MM.1S (cell line): ENCODE measurements around the gene DQX1.

ENCODE experiments used
- DNase-seq: peaks from one replicate; pipeline ENCODE4 v3.0.0-alpha.2; 2015
- H2AFZ ChIP-seq: fragments of 300-600 bp; sonication (generic); 2 replicates; pipeline ENCODE4 v1.6.0; 2016; ENCODE audit warnings: antibody characterized with exemption, low read length
- H3F3A ChIP-seq: fragments of 300-600 bp; sonication (generic); 2 replicates; pipeline ENCODE4 v1.6.1; 2016; ENCODE audit warnings: mild to moderate bottlenecking, antibody characterized with exemption, low read length, moderate library complexity, mixed read lengths; ENCODE audit not compliant: insufficient read depth
- H3K27ac ChIP-seq: fragments of 300-600 bp; sonication (generic); 2 replicates; pipeline ENCODE4 v1.5.1; 2016; ENCODE audit warnings: mild to moderate bottlenecking, low read length
- H3K27me3 ChIP-seq: fragments of 300-600 bp; sonication (generic); replicated peaks from 2 replicates; pipeline ENCODE4 v1.6.0; 2016; ENCODE audit warnings: low read length; ENCODE audit not compliant: insufficient read depth
- H3K36me3 ChIP-seq: fragments of 300-600 bp; sonication (generic); replicated peaks from 2 replicates; pipeline ENCODE4 v1.6.1; 2016; ENCODE audit warnings: mild to moderate bottlenecking, low read length, mixed read lengths; ENCODE audit not compliant: insufficient read depth
- H3K4me1 ChIP-seq: fragments of 300-600 bp; sonication (generic); 2 replicates; pipeline ENCODE4 v1.6.1; 2016; ENCODE audit warnings: low read length, mixed read lengths
- H3K4me2 ChIP-seq: fragments of 300-600 bp; sonication (generic); 2 replicates; pipeline ENCODE4 v1.6.0; 2016; ENCODE audit warnings: low read depth, low read length
- H3K4me3 ChIP-seq: fragments of 300-600 bp; sonication (generic); 2 replicates; pipeline ENCODE4 v1.5.1; 2016; ENCODE audit warnings: low read length, mixed read lengths
- H3K79me2 ChIP-seq: fragments of 300-600 bp; sonication (generic); 2 replicates; pipeline ENCODE4 v1.6.1; 2016; ENCODE audit warnings: mixed run types, low read length, mixed read lengths
- H3K9ac ChIP-seq: fragments of 300-600 bp; sonication (generic); 2 replicates; pipeline ENCODE4 v1.6.1; 2016; ENCODE audit warnings: low read length, mixed read lengths
- H3K9me2 ChIP-seq: fragments of 300-600 bp; sonication (generic); replicated peaks from 2 replicates; pipeline ENCODE4 v1.6.1; 2016; ENCODE audit warnings: mild to moderate bottlenecking, low read length, mixed read lengths; ENCODE audit not compliant: insufficient read depth
- H3K9me3 ChIP-seq: fragments of 300-600 bp; sonication (generic); replicated peaks from 2 replicates; pipeline ENCODE4 v1.6.1; 2016; ENCODE audit warnings: mild to moderate bottlenecking, low read length, mixed read lengths; ENCODE audit not compliant: insufficient read depth
- H4K20me1 ChIP-seq: fragments of 300-600 bp; sonication (generic); 2 replicates; pipeline ENCODE4 v1.6.1; 2016; ENCODE audit warnings: mild to moderate bottlenecking, low read length, moderate library complexity, mixed read lengths; ENCODE audit not compliant: insufficient read depth
- CTCF ChIP-seq: fragments of 300-600 bp; sonication (generic); IDR thresholded peaks from 2 replicates; pipeline ENCODE4 v1.5.1; 2016; ENCODE audit warnings: antibody characterized with exemption, low read length, mixed read lengths
- EZH2 ChIP-seq: fragments of 300-600 bp; sonication (generic); optimal IDR thresholded peaks from 2 replicates; pipeline ENCODE3; 2017; ENCODE audit warnings: low read depth, mild to moderate bottlenecking, antibody characterized with exemption, low read length, mixed read lengths
- EZH2phosphoT487 ChIP-seq: fragments of 300-600 bp; sonication (generic); IDR thresholded peaks from 2 replicates; pipeline ENCODE4 v1.6.1; 2018; ENCODE audit warnings: antibody characterized with exemption, low read length

DQX1 gene

GRCh38 chr2:74532222-74532621, 6.2 kb upstream of the DQX1 start:
- peak; percentile 51 for DNase-seq
- no peak overlapping the region for H2AFZ ChIP-seq

GRCh38 chr2:74531666-74532065, 5.6 kb upstream of the DQX1 start:
- TF ChIP-seq EZH2phosphoT487 = no peak
- no peak for TF ChIP-seq EZH2
- no peak for TF ChIP-seq CTCF
- DNase-seq = no peak
- Histone ChIP-seq H3K9me2 (no peaks in the 10 kb centered on the region), H3K27me3 (0 out of 2 replicates have a peak, but pooled peaks cover under 1% of the 10 kb centered on the region), H3K4me2 (no peak overlapping the region), H3K79me2 (peaks cover 42% of the 10 kb centered on the region), H2AFZ (no peak overlapping the region), H3K9me3 (no peaks in the 10 kb centered on the region), H3K9ac (no peak overlapping the region), H3K4me1 (peaks cover 14% of the 10 kb centered on the region), H4K20me1 (no peaks in the 10 kb centered on the region), H3K36me3 (peaks cover 7% of the 10 kb centered on the region), H3K4me3 (no peak overlapping the region), H3F3A (peaks cover 9% of the 10 kb centered on the region; the same call in 1 of the 2 replicates), H3K27ac (no peak overlapping the region)

More at GRCh38 chr2:74532222-74532621, 6.2 kb upstream of the DQX1 start:
- no peak overlapping the region for H3K9ac ChIP-seq
- H3K4me2 ChIP-seq = no peak overlapping the region
- H3F3A ChIP-seq = peaks cover 5% of the 10 kb centered on the region; the same call in 1 of the 2 replicates
- no peak overlapping the region for H3K27ac ChIP-seq
- peaks cover 2% of the 10 kb centered on the region; the same call in 1 of the 2 replicates for H3K36me3 ChIP-seq
- H3K9me2 ChIP-seq = no peaks in the 10 kb centered on the region
- H3K9me3 ChIP-seq = no peaks in the 10 kb centered on the region
- H3K4me1 ChIP-seq = peaks cover 14% of the 10 kb centered on the region
- H3K79me2 ChIP-seq = peaks cover 40% of the 10 kb centered on the region
- no peak overlapping the region for H3K4me3 ChIP-seq
- 0 out of 2 replicates have a peak, but pooled peaks cover 6% of the 10 kb centered on the region for H3K27me3 ChIP-seq
- TF ChIP-seq EZH2 = no peak
- peak; percentile 44 for TF ChIP-seq CTCF
- H4K20me1 ChIP-seq = no peaks in the 10 kb centered on the region

GRCh38 chr2:74530239-74531187, 4.5 kb upstream of the DQX1 start:
- DNase-seq = peak; percentile 69
- Histone ChIP-seq H3K9ac (peak overlapping the region; percentile 94), H2AFZ (peak overlapping the region; percentile 72), H3K27ac (peak overlapping the region; percentile 69), H3K9me3 (no peaks in the 10 kb centered on the region), H3K36me3 (peaks cover 11% of the 10 kb centered on the region), H3K27me3 (no peaks in the 10 kb centered on the region), H3K79me2 (peaks cover 42% of the 10 kb centered on the region), H4K20me1 (no peaks in the 10 kb centered on the region), H3K4me1 (peaks cover 14% of the 10 kb centered on the region), H3K4me2 (peak overlapping the region; percentile 91), H3K4me3 (peak overlapping the region; percentile 91), H3K9me2 (no peaks in the 10 kb centered on the region), H3F3A (peaks cover 15% of the 10 kb centered on the region; the same call in 1 of the 2 replicates)
- TF ChIP-seq EZH2 (no peak), EZH2phosphoT487 (no peak), CTCF (no peak)
